22Rv1 (cell line): ENCODE results near the gene BIRC7.

Experiments
- ZFX ChIP-seq: fragments of 450-650 bp; IDR thresholded peaks from 2 replicates; pipeline ENCODE4 v1.6.1; 2017; ENCODE audit warnings: antibody characterized with exemption, borderline replicate concordance
- TF ChIP-seq, protein P1 (sequence below): fragments of 450-650 bp; IDR thresholded peaks from 2 replicates; pipeline ENCODE4 v1.5.1; 2017; ENCODE audit warnings: mild to moderate bottlenecking

DNA sequence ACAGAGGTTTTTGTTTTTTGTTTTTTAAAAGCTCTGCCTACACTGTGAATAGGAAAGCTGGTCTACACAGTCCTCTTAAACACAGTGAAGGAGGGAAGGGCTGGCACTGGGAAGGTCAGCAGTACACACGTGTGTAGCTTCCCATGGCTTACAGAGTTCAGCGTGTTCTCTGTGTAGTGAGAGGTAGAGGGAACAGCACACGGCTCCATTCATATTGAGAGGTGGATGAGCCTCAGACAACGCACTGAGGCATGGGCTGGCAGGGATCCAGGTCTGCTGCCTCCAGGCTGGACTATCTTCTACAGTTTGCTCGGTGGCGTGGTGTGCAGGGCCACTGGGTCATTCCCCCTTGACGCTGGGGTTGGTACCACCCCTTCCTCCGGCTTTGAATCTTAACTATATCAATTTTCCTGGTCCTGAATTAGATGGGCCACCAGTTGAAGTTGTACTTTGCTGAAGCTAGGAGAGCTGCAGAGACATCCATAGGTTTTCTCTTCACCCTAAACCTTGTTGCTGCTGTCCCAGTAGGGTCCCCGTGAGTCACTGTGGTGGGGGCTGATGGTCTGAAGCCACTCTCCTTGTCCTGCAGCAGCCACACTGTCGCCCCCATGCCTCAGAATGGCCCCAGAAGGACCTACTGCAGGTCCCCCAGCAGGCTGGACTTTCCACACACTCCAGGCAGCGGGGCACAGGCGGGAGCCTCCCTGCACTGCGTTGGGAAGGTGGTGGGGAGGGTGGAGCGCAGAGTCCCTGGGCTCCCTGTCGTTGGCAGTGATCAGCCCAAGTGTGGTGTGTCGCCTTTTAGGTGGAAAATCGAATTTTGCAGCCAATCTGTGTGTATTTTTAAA, 38.9 kb downstream of the BIRC7 start:
- TF ChIP-seq, protein P1, sequence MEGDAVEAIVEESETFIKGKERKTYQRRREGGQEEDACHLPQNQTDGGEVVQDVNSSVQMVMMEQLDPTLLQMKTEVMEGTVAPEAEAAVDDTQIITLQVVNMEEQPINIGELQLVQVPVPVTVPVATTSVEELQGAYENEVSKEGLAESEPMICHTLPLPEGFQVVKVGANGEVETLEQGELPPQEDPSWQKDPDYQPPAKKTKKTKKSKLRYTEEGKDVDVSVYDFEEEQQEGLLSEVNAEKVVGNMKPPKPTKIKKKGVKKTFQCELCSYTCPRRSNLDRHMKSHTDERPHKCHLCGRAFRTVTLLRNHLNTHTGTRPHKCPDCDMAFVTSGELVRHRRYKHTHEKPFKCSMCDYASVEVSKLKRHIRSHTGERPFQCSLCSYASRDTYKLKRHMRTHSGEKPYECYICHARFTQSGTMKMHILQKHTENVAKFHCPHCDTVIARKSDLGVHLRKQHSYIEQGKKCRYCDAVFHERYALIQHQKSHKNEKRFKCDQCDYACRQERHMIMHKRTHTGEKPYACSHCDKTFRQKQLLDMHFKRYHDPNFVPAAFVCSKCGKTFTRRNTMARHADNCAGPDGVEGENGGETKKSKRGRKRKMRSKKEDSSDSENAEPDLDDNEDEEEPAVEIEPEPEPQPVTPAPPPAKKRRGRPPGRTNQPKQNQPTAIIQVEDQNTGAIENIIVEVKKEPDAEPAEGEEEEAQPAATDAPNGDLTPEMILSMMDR, result no peak
- TF ChIP-seq ZFX, result no peak
